Measurements from ENCODE around the gene CNTNAP2.

CNTNAP2 gene

GRCh38 chr7:147903536-147904218, 1787.1 kb downstream of the CNTNAP2 start:
- POLR2A ChIA-PET = no interaction called here
- DNase-seq (ENCODE audit: extremely low spot score) = no peak
- CTCF ChIA-PET = no interaction called here
- TF ChIP-seq ZNF384 (IDR thresholded peaks at IDR 0.05) = no peak
- TF ChIP-seq HDGF (IDR thresholded peaks at IDR 0.05; ENCODE audit: borderline replicate concordance) = no peak
- TF ChIP-seq BHLHE40 (IDR thresholded peaks at IDR 0.05; ENCODE audit: borderline replicate concordance) = no peak
- TF ChIP-seq PKNOX1 (IDR thresholded peaks at IDR 0.05) = no peak
- TF ChIP-seq SP1 (IDR thresholded peaks at IDR 0.05) = no peak
- TF ChIP-seq LEF1 (IDR thresholded peaks at IDR 0.05; ENCODE audit: borderline replicate concordance) = no peak
- no peak for TF ChIP-seq SUZ12 (IDR thresholded peaks at IDR 0.05)
- TF ChIP-seq FOXM1 (IDR thresholded peaks at IDR 0.05; ENCODE audit: borderline replicate concordance) = no peak
- TF ChIP-seq L3MBTL2 (conservative IDR thresholded peaks at IDR 0.05) = no peak
- no peak for TF ChIP-seq ARNT (IDR thresholded peaks at IDR 0.05)
- TF ChIP-seq TARDBP (IDR thresholded peaks at IDR 0.05) = no peak

GRCh38 chr7:147904219-147904576, 1787.6 kb downstream of the CNTNAP2 start:
- TF ChIP-seq PKNOX1 (IDR thresholded peaks at IDR 0.05) = no peak
- TF ChIP-seq ELF4 (IDR thresholded peaks at IDR 0.05) = no peak
- TF ChIP-seq NFRKB (IDR thresholded peaks at IDR 0.05) = no peak
- no peak for TF ChIP-seq LEF1 (IDR thresholded peaks at IDR 0.05; ENCODE audit: borderline replicate concordance)
- TF ChIP-seq SUZ12 (IDR thresholded peaks at IDR 0.05) = no peak
- no peak for TF ChIP-seq FOXK2 (IDR thresholded peaks at IDR 0.05)
- TF ChIP-seq L3MBTL2 (conservative IDR thresholded peaks at IDR 0.05) = no peak
- no peak for TF ChIP-seq TARDBP (IDR thresholded peaks at IDR 0.05)
- TF ChIP-seq ZNF384 (IDR thresholded peaks at IDR 0.05) = no peak
- no peak for TF ChIP-seq FOXA1 (IDR thresholded peaks at IDR 0.05)
- no peak for TF ChIP-seq BHLHE40 (IDR thresholded peaks at IDR 0.05; ENCODE audit: borderline replicate concordance)
- no peak for TF ChIP-seq ARNT (IDR thresholded peaks at IDR 0.05)
- no peak for TF ChIP-seq SP1 (IDR thresholded peaks at IDR 0.05)
- POLR2A ChIA-PET = no interaction called here
- no peak for DNase-seq (ENCODE audit: extremely low spot score)
- CTCF ChIA-PET = no interaction called here

- DNase-seq (ENCODE audit: extremely low spot score) = no peak
- POLR2A ChIA-PET = no interaction called here
- TF ChIP-seq TARDBP (IDR thresholded peaks at IDR 0.05) = no peak
- TF ChIP-seq BHLHE40 (IDR thresholded peaks at IDR 0.05; ENCODE audit: borderline replicate concordance) = no peak
- no peak for TF ChIP-seq LEF1 (IDR thresholded peaks at IDR 0.05; ENCODE audit: borderline replicate concordance)
- no peak for TF ChIP-seq ZNF384 (IDR thresholded peaks at IDR 0.05)
- no peak for TF ChIP-seq FOXM1 (IDR thresholded peaks at IDR 0.05; ENCODE audit: borderline replicate concordance)
- no peak for TF ChIP-seq ARNT (IDR thresholded peaks at IDR 0.05)
- no peak for TF ChIP-seq HDGF (IDR thresholded peaks at IDR 0.05; ENCODE audit: borderline replicate concordance)
- TF ChIP-seq CTBP1 (IDR thresholded peaks at IDR 0.05; ENCODE audit: borderline replicate concordance) = no peak
- no peak for TF ChIP-seq SP1 (IDR thresholded peaks at IDR 0.05)
- no peak for TF ChIP-seq FOXA1 (IDR thresholded peaks at IDR 0.05)
- no peak for TF ChIP-seq FOXK2 (IDR thresholded peaks at IDR 0.05)
- no peak for TF ChIP-seq PKNOX1 (IDR thresholded peaks at IDR 0.05)
- TF ChIP-seq SUZ12 (IDR thresholded peaks at IDR 0.05) = no peak
- TF ChIP-seq L3MBTL2 (conservative IDR thresholded peaks at IDR 0.05) = no peak
- TF ChIP-seq ELF4 (IDR thresholded peaks at IDR 0.05) = no peak
- no peak for TF ChIP-seq NFRKB (IDR thresholded peaks at IDR 0.05)
- CTCF ChIA-PET = no interaction called here
Observed at GRCh38 chr7:147909431-147910148, 1793.0 kb downstream of the CNTNAP2 start.

GRCh38 chr7:147911201-147911601, 1794.6 kb downstream of the CNTNAP2 start:
- CTCF ChIA-PET = no interaction called here
- POLR2A ChIA-PET = no interaction called here
- no peak for DNase-seq (ENCODE audit: extremely low spot score)
- no peak for TF ChIP-seq HDGF (IDR thresholded peaks at IDR 0.05; ENCODE audit: borderline replicate concordance)
- no peak for TF ChIP-seq L3MBTL2 (conservative IDR thresholded peaks at IDR 0.05)
- TF ChIP-seq FOXA1 (IDR thresholded peaks at IDR 0.05) = no peak
- no peak for TF ChIP-seq SUZ12 (IDR thresholded peaks at IDR 0.05)
- TF ChIP-seq ELF4 (IDR thresholded peaks at IDR 0.05) = no peak
- TF ChIP-seq SP1 (IDR thresholded peaks at IDR 0.05) = no peak
- TF ChIP-seq ZNF384 (IDR thresholded peaks at IDR 0.05) = no peak
- no peak for TF ChIP-seq TARDBP (IDR thresholded peaks at IDR 0.05)
- no peak for TF ChIP-seq ARNT (IDR thresholded peaks at IDR 0.05)
- TF ChIP-seq PKNOX1 (IDR thresholded peaks at IDR 0.05) = no peak
- TF ChIP-seq CTBP1 (IDR thresholded peaks at IDR 0.05; ENCODE audit: borderline replicate concordance) = no peak
- no peak for TF ChIP-seq NFRKB (IDR thresholded peaks at IDR 0.05)
- no peak for TF ChIP-seq LEF1 (IDR thresholded peaks at IDR 0.05; ENCODE audit: borderline replicate concordance)
- no peak for TF ChIP-seq BHLHE40 (IDR thresholded peaks at IDR 0.05; ENCODE audit: borderline replicate concordance)
- TF ChIP-seq FOXM1 (IDR thresholded peaks at IDR 0.05; ENCODE audit: borderline replicate concordance) = no peak

- TF ChIP-seq ARNT (IDR thresholded peaks at IDR 0.05) (no peak), L3MBTL2 (conservative IDR thresholded peaks at IDR 0.05) (no peak), LEF1 (IDR thresholded peaks at IDR 0.05; ENCODE audit: borderline replicate concordance) (no peak), FOXA1 (IDR thresholded peaks at IDR 0.05) (no peak), ELF4 (IDR thresholded peaks at IDR 0.05) (no peak), FOXM1 (IDR thresholded peaks at IDR 0.05; ENCODE audit: borderline replicate concordance) (no peak), ZNF384 (IDR thresholded peaks at IDR 0.05) (no peak), CTBP1 (IDR thresholded peaks at IDR 0.05; ENCODE audit: borderline replicate concordance) (no peak), FOXK2 (IDR thresholded peaks at IDR 0.05) (no peak), SUZ12 (IDR thresholded peaks at IDR 0.05) (no peak), TARDBP (IDR thresholded peaks at IDR 0.05) (no peak)
- DNase-seq (ENCODE audit: extremely low spot score) = no peak
- CTCF ChIA-PET = no interaction called here
- POLR2A ChIA-PET = no interaction called here
Observed at GRCh38 chr7:147912291-147912690, 1795.7 kb downstream of the CNTNAP2 start.
